Psoas muscle (tissue), 8 donors: Measurements from ENCODE around the gene GRPR. TPM values are rescaled to one million over a fixed set of nuclear protein-coding genes. Genes with fewer than 3 reads are reported as not detected.

ENCODE experiments used
- ATAC-seq, 4 donors: fragments of 200-7000 bp; cut with Tn5 transposase; one replicate each; pipeline ENCODE4 v1.9.1; 2020; ENCODE audit warnings: moderate library complexity in 3 of 4, mild to moderate bottlenecking in 2 of 4
- DNase-seq, 2 donors: peaks; one replicate each; pipeline ENCODE4 v3.0.0-alpha.2; 2020
- H3K27ac ChIP-seq: fragments of 200-600 bp; one replicate; pipeline ENCODE4 v1.8.0; 2022
- H3K27me3 ChIP-seq, 3 donors: fragments of 200-600 bp in 1 of 3; one replicate each; pipeline versions ENCODE4 v1.6.1 to v1.8.0; 2013 to 2022; ENCODE audit warnings: low read length in 2 of 3, mild to moderate bottlenecking in 2 of 3, moderate library complexity in 1 of 3; ENCODE audit not compliant: insufficient read depth in 3 of 3
- H3K36me3 ChIP-seq, 2 donors: fragments of 200-600 bp in 1 of 2; one replicate each; pipeline versions ENCODE4 v1.6.1 to v1.8.0; 2013 to 2022; ENCODE audit warnings: low read depth in 1 of 2, mild to moderate bottlenecking in 1 of 2, moderate library complexity in 1 of 2; ENCODE audit not compliant: insufficient read depth in 1 of 2
- H3K4me1 ChIP-seq: fragments of 200-600 bp; one replicate; pipeline ENCODE4 v1.8.0; 2022
- H3K4me3 ChIP-seq: fragments of 200-600 bp; one replicate; pipeline ENCODE4 v1.8.0; 2022; ENCODE audit warnings: mild to moderate bottlenecking
- H3K9me3 ChIP-seq: fragments of 200-600 bp; one replicate; pipeline ENCODE4 v1.8.0; 2022
- CTCF ChIP-seq: fragments of 200-600 bp; IDR thresholded peaks from one replicate; pipeline ENCODE4 v1.8.0; 2022; ENCODE audit warnings: antibody characterized with exemption
- WGBS, 3 donors: extraction: QIAGEN DNeasy Blood & Tissue Kit; methylation state at CpG; one replicate each; pipeline versions ENCODE4 v1.1.6 to v1.1.7; 2013; 5-methylcytosine and 5-hydroxymethylcytosine counted together
- intact Hi-C, 2 donors: fragments of 100-400 bp; cut with DNase I; formaldehyde crosslinking; loops; one replicate each; pipeline versions ENCODE4 v1.11.0 to v1.14.2; 2022
- polyA plus RNA-seq, 3 donors: library from polyadenylated mRNA; stranded (reverse); fragments of 200-250 nt; gene quantifications; one replicate each; pipeline ENCODE4 v1.2.3, GENCODE V29; 2013
- total RNA-seq, 4 donors: library from RNA; stranded (reverse); fragmentation: NEBNext Ultra II Directional in 2 of 4; extraction: Animal tissue kit (Norgen Biotek cat#: 25700) in 2 of 4; gene quantifications; one replicate each; pipeline versions ENCODE4 v1.2.1 to v1.2.4, GENCODE V29; 2021 to 2023
- donor health status: healthy with polysubstance abuse.
- donor health status: DM: no; HTN: no; CAD: no; lungs with moderate emphysema.
- donor health status: Bipolar disorder and iron deficiency.
- donor health status: healthy.
- donor health status: DM: yes; HTN: yes; CAD: no.
- donor health status: DM: no; HTN: no; CAD: no.
- donor health status: DM: no; HTN: no; CAD: no.
- donor health status: DM: yes; HTN: yes; CAD: no.

GRPR gene
- total and polyA plus RNA-seq, 7 donors: 0.05 to 0.60 (median 0.33) TPM; not detected in 1

DNA sequence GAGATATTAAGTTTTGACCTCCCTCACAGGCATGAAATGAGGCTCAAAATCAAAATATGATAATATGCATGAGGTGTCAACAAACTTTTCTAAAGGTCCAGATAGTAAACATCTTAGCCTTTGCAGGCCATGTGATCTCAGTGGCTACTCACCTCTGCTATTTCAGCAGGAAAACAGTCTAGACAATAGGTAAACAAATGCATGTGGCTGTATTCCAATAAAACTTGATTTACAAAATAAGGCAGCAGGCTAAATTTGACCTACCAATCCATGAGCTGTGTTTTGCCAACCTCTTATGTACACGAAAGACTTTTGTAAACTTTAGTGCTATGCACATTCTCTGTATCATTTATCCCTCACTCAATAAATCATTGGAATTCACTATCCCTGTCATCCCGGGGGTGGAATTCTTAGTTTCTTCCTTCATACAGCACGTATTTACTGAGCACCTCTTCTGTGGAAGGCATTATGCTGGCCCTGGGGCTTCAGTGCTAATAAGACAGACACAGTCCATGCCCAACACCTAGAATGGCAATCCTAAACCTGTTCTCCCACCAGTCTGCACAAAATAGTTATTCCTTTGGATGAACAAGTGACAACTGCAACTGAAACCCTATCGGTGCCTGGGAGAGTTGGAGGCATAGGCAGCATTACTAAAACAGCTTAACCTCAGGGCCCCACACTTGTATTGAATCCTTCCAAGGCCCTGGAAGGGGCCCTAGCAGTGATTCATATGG lies 63.8 kb downstream of the GRPR start:
- intact Hi-C loops: no loop called here
- no peak for TF ChIP-seq CTCF
- DNase-seq (no peak), ATAC-seq (no peak)
- Histone ChIP-seq H3K9me3 (no peaks in the 10 kb centered on the region), H3K4me3 (no peak overlapping the region), H3K36me3 (no peaks in the 10 kb centered on the region), H3K27ac (no peak overlapping the region), H3K4me1 (no peaks in the 10 kb centered on the region), H3K27me3 (peaks cover 0 to 7% (median 0%) of the 10 kb centered on the region in 3 donors)
- 28 to 30% (median 29%) methylated on average over 4 of the region's 4 CpGs for WGBS, 3 donors

DNA sequence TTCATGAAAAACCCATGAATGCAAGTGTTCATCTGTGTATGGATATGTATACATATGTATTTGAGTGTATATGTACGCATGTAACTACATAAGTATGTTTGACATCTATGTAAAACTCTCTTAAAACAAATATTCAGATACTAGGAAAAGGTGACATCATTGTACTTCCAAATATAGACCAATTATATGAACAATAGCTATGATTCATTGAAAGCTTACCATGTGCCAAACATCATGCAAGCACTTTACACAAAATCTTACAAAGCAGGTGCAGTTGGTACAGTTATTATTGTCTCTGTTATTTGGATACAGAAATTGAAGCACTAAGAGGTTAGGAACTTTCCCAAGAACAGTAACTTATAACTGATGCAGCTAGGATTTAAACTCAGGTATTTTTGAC lies 65.3 kb downstream of the GRPR start:
- WGBS, 3 donors: 6 to 71% (median 31%) methylated on average over 1 of the region's 1 CpG
- no peak overlapping the region for H3K4me3 ChIP-seq
- no peaks in the 10 kb centered on the region for H3K9me3 ChIP-seq
- intact Hi-C loops: no loop called here
- TF ChIP-seq CTCF: no peak
- H3K27ac ChIP-seq: no peak overlapping the region
- DNase-seq (no peak), ATAC-seq (no peak)
- no peaks in the 10 kb centered on the region for H3K36me3 ChIP-seq
- no peaks in the 10 kb centered on the region for H3K4me1 ChIP-seq
- H3K27me3 ChIP-seq: peaks cover 0 to 7% (median 0%) of the 10 kb centered on the region in 3 donors

- Histone ChIP-seq H3K4me1 (no peaks in the 10 kb centered on the region), H3K4me3 (no peak overlapping the region), H3K9me3 (no peaks in the 10 kb centered on the region), H3K27me3 (peaks cover 0 to 7% (median 0%) of the 10 kb centered on the region in 3 donors), H3K36me3 (no peaks in the 10 kb centered on the region), H3K27ac (no peak overlapping the region)
- DNase-seq: no peak
- ATAC-seq: no peak
- no peak for TF ChIP-seq CTCF
- WGBS, 3 donors: 82 to 90% (median 87%) methylated on average over 6 of the region's 6 CpGs
- intact Hi-C loops: no loop called here
Observed at GRCh38 chrX:16191605-16192004, 68.2 kb downstream of the GRPR start.

- ATAC-seq (no peak), DNase-seq (no peak)
- no peaks in the 10 kb centered on the region for H3K36me3 ChIP-seq
- no peak overlapping the region for H3K27ac ChIP-seq
- no peak for TF ChIP-seq CTCF
- H3K9me3 ChIP-seq: no peaks in the 10 kb centered on the region
- H3K27me3 ChIP-seq: peaks cover 0 to 11% (median 0%) of the 10 kb centered on the region in 3 donors
- intact Hi-C loops: no loop called here
- no peak overlapping the region for H3K4me3 ChIP-seq
- no peaks in the 10 kb centered on the region for H3K4me1 ChIP-seq
Observed at GRCh38 chrX:16196829-16197228, 73.5 kb downstream of the GRPR start.

GRCh38 chrX:16199343-16199742 lies 76.0 kb downstream of the GRPR start:
- no peaks in the 10 kb centered on the region for H3K9me3 ChIP-seq
- peaks cover 0 to 18% (median 0%) of the 10 kb centered on the region in 3 donors for H3K27me3 ChIP-seq
- no peak for TF ChIP-seq CTCF
- no peaks in the 10 kb centered on the region for H3K36me3 ChIP-seq
- DNase-seq (no peak), ATAC-seq (no peak)
- no peak overlapping the region for H3K27ac ChIP-seq
- H3K4me3 ChIP-seq: no peak overlapping the region
- no peaks in the 10 kb centered on the region for H3K4me1 ChIP-seq
- WGBS, 3 donors: 42 to 60% (median 52%) methylated on average over 1 of the region's 1 CpG
- intact Hi-C loops: no loop called here
